GM18861 (cell line): Measurements from ENCODE around the gene GJE1.

Experiments used
- ATAC-seq: cut with Tn5 transposase; IDR thresholded peaks from one replicate; pipeline ENCODE4 v1.9.1; 2021; ENCODE audit not compliant: unreplicated experiment

Gene GJE1

DNA sequence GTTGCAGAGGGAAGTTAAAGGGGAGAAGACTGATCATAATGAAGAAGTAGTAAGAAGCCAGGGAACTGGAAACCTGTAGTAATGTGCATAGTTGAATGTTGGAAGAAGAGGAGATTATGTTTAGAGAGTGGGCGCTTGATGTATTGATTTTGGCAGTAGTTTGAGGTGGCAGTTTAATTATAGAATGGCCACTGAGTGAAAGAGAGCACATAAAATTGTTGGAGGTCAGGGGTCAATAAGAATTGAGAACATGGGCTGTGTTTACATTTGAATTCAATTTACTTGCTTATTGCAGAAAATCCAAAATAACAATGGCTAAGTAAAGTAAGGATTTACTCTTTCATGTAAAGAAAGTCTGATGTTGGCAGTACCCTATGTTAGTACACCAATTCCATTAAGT lies 30.1 kb downstream of the GJE1 start:
- ATAC-seq, result no peak

DNA sequence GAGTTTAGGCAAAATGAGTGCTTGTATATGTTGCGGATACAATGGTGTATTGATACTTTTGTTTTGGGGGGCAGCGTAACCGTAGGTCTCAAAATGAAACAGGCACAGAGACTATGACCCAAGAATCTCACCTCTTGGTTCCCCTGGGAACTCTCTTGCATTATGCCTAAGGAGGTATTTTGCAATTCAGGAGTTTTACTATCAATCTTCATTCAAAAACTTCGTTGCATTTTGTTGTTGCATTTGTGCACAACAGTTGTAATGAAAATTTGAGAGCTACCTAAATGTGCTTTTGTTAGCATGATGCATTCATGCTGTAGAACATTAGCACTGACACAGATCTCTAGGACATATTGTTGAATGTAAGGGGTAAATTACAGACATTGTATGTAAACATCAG lies 32.5 kb downstream of the GJE1 start:
- ATAC-seq, result no peak

DNA sequence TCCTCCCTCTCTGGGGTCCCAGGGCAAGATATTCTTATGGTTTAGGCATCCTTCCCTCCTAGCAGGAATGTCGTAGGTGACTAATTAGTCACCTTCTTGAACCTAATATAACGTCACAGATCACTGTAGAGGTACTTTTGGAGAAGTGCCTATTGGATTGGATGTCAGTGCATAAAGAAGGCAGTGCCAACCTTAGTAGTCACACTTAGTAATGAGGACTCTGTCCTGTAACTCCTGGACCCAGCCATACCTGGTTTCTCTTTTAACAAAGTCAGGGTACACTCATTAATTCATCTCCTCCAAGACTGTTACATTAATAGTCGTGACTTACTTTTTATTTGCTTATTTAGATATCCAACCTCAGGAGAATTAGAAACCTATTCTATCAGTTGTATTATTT lies 34.3 kb downstream of the GJE1 start:
- no peak for ATAC-seq

DNA sequence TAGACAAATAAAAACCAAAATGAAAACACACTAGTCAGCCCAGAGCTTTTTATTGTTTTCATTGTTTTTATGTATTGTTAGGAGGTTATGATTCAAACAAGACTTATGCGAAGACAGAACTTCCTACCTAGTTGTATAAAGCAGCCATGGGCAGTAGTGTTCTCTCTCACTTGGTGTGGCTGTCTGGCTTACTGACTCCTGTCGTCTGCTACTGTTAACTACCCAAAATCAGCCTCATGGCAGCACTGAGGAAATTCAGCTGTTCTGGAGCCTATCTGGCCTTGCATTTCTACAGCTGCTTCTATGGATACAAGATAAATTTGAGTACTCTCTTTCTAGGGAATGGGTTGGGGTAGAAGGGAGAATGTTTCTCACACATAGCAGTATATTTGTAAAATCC lies 34.8 kb downstream of the GJE1 start:
- ATAC-seq, result no peak

GRCh38 chr6:142171351-142171750 lies 38.6 kb downstream of the GJE1 start:
- no peak for ATAC-seq

DNA sequence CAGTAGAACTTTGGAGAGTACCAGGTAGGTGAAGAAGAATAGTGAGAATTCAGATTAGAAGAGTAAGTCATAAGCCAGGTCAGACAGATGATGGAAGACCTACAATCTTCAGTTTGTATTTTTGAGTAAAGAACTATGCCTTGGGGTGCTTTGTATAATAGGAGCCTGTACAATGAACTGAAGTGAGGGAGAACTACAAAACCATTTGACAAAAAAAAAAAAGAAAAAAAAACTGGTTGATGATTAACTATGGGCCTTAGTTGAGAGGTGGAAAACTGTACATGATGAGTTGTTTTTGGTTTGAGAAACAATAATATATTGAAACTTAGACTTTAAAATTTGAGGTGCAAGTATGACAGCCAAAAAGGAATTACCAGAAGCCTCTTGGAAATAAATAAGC lies 40.0 kb downstream of the GJE1 start:
- ATAC-seq, result no peak

DNA sequence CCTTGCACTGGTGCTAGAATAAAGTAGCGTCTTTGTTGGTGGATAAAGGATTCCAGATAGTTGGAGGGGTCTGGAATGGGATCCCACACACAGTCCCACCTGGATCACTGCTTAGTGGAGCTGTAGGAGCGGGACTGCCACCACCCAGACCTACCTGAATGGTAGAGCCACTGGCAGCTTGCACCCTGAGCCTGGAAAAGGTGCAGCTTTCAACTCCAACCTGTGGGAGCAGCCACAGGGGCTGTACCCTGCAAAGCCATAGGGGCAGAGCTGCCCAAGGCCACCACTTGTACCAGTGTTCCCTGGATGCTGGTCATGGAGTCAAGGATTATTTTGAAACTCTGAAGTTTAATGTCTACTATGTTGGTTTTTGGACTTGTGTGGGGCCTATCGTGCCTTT lies 41.3 kb downstream of the GJE1 start:
- ATAC-seq, result no peak

DNA sequence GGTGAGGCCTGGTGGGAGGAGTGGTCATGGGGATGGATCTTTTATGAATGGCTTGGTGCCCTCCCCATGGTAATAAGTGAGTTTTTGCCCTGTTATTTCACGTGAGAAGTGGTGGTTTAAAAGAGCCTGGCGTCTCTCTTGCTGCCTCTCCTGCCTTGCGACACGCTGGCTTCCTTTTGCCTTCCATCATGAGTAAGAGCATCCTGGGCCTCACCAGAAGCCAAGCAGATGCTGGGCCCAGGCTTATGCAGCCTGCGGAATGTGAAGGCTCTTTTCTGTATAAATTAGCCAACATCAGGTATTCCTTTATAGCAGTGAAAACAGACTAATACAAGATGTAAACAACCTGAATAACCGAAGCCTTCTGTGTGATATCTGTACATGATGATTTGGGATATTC lies 42.0 kb downstream of the GJE1 start:
- no peak for ATAC-seq

DNA sequence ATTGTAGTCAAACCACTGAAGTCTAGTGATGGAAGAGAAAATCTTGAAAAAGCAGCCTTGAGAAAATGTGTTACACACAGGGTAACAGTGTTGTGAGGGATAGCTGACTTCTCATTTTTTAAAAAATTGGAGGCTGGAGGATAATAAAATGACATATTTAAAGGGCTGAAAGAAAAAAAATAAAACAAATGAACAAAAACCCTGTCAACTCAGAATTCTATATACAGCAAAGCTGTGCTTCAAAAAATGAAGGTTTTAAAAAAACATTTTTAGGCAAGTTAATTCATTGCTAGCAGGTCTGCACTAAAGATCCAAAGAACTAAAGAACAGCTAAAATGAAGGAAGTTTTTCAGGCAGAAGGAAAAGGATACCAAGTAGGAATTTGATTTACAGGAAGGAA lies 45.4 kb downstream of the GJE1 start:
- no peak for ATAC-seq

DNA sequence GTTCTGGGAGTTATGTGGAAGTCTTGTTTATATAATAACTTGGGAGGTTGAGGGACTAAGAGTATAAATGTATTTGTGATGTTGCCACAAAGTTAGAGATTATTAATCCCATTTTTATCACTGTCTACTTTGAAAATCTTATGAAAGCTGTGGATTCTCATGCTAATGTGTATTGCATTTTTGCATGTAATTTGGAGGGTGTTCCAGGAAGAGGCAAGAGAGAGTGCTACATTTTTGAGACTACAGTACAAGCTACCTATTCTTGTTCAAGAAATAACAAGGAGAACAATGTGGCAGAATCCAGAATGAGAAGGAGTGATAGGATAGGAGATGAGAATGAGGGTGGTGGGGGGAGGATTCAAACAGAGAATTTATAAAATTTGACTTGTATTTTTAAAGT lies 49.3 kb downstream of the GJE1 start:
- ATAC-seq, result no peak

GRCh38 chr6:142183351-142183750 lies 50.6 kb downstream of the GJE1 start:
- ATAC-seq, result no peak

GRCh38 chr6:142184307-142184706 lies 51.6 kb downstream of the GJE1 start:
- no peak for ATAC-seq
